Gastrocnemius medialis (tissue), 4 donors: ENCODE data around the gene CPLANE2. TPM values are rescaled to one million over a fixed set of nuclear protein-coding genes. Genes with fewer than 3 reads are reported as not detected.
A peak's percentile ranks its signal among the peaks of the same experiment; 100 is the strongest.
"Not testable (repeated sequence)": the region's sequence is repeated elsewhere in the genome, so short reads cannot be mapped to it uniquely, and the experiment has no call there.

ENCODE experiments used
- ATAC-seq, 2 donors: fragments of 150-250 bp; one replicate each; pipeline ENCODE4 v1.9.1; 2016
- DNase-seq, 2 donors: peaks; one replicate each; pipeline ENCODE4 v3.0.0-alpha.2; 2019
- H3K27ac ChIP-seq, 4 donors: fragments of 200-600 bp; sonication (generic); 1 replicate in 1 of 4; 2 replicates in 3 of 4; pipeline ENCODE4 v1.5.1; 2016 to 2018; ENCODE audit warnings: mild to moderate bottlenecking in 2 of 4, moderate library complexity in 1 of 4
- H3K27me3 ChIP-seq, 3 donors: fragments of 200-600 bp; sonication (generic) in 2 of 3; 1 replicate in 1 of 3; 2 replicates in 2 of 3; pipeline versions ENCODE4 v1.5.1 to v1.6.0; 2016 to 2019; ENCODE audit warnings: mild to moderate bottlenecking in 1 of 3, moderate library complexity in 1 of 3
- H3K36me3 ChIP-seq, 2 donors: fragments of 200-600 bp; sonication (generic) in 1 of 2; one replicate each; pipeline ENCODE4 v1.5.1; 2017 to 2018
- H3K4me1 ChIP-seq, 2 donors: fragments of 200-600 bp; sonication (generic) in 1 of 2; one replicate each; pipeline ENCODE4 v1.5.1; 2016 to 2017; ENCODE audit warnings: mild to moderate bottlenecking in 2 of 2
- H3K4me3 ChIP-seq, 4 donors: fragments of 200-600 bp; sonication (generic) in 3 of 4; 1 replicate in 1 of 4; 2 replicates in 3 of 4; pipeline ENCODE4 v1.5.1; 2016 to 2019; ENCODE audit warnings: mild to moderate bottlenecking in 2 of 4
- H3K9me3 ChIP-seq, 3 donors: fragments of 200-600 bp; sonication (generic) in 2 of 3; 1 replicate in 1 of 3; 2 replicates in 2 of 3; pipeline ENCODE4 v1.5.1; 2016 to 2019
- POLR2A ChIP-seq, 2 donors: fragments of 450-650 bp; IDR thresholded peaks; one replicate each; pipeline ENCODE4 v1.6.1; 2017; ENCODE audit warnings: antibody characterized with exemption in 2 of 2, mild to moderate bottlenecking in 2 of 2, moderate library complexity in 2 of 2
- in situ Hi-C, 4 donors: fragments of 200-750 bp; cut with MboI; loops; one replicate each; pipeline versions ENCODE4 v1.15.0 to v1.8.0; 2017; ENCODE audit warnings: low sequenced_read_pairs in 4 of 4
- intact Hi-C: fragments of 100-400 bp; cut with DNase I; formaldehyde crosslinking; loops from one replicate; pipeline ENCODE4 v1.15.1; 2023; ENCODE audit warnings: low total_unique reads
- total RNA-seq, 4 donors: library from RNA; depleted of rRNA; stranded (reverse); fragments of >200 nt; gene quantifications; one replicate each; pipeline versions ENCODE4 v1.1.0 to v1.2.3, GENCODE V29; 2016
- TF ChIP-seq, protein P1 (sequence below), 5 experiments: fragments of 450-650 bp in 3 of 5; fragments of 200-600 bp in 2 of 5; sonication (generic) in 2 of 5; IDR thresholded peaks in 4 of 5; conservative IDR thresholded peaks in 1 of 5; 1 replicate in 4 of 5; 2 replicates in 1 of 5; pipeline ENCODE4 v1.5.1; 2016 to 2019; ENCODE audit warnings: antibody characterized with exemption in 5 of 5, mild to moderate bottlenecking in 3 of 5, moderate library complexity in 3 of 5

Gene CPLANE2
- total RNA-seq, 4 donors from 2014 or later, result 0.46 to 6.3 (median 3.1) TPM

GRCh38 chr1:16218014-16218673 is 18.8 kb downstream of the CPLANE2 start:
- TF ChIP-seq, protein P1, sequence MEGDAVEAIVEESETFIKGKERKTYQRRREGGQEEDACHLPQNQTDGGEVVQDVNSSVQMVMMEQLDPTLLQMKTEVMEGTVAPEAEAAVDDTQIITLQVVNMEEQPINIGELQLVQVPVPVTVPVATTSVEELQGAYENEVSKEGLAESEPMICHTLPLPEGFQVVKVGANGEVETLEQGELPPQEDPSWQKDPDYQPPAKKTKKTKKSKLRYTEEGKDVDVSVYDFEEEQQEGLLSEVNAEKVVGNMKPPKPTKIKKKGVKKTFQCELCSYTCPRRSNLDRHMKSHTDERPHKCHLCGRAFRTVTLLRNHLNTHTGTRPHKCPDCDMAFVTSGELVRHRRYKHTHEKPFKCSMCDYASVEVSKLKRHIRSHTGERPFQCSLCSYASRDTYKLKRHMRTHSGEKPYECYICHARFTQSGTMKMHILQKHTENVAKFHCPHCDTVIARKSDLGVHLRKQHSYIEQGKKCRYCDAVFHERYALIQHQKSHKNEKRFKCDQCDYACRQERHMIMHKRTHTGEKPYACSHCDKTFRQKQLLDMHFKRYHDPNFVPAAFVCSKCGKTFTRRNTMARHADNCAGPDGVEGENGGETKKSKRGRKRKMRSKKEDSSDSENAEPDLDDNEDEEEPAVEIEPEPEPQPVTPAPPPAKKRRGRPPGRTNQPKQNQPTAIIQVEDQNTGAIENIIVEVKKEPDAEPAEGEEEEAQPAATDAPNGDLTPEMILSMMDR (IDR thresholded peaks at IDR 0.05 in 4 of 5, conservative IDR thresholded peaks at IDR 0.05 in 1 of 5), result no peak
- TF ChIP-seq POLR2A (IDR thresholded peaks at IDR 0.05), result no peak
- Histone ChIP-seq H3K27me3 (peaks cover 0 to 2% (median 2%) of the 10 kb centered on the region in 3 donors), H3K36me3 (no peaks in the 10 kb centered on the region), H3K4me1 (peaks cover 12 to 16% of the 10 kb centered on the region in 2 donors), H3K9me3 (no peaks in the 10 kb centered on the region), H3K27ac (peak overlapping the region in 2 of 4 donors; percentile 37 to 56), H3K4me3 (peak overlapping the region in 1 of 4 donors; percentile 61)
- ATAC-seq, result no peak
- in situ Hi-C loops (no loop called here), intact Hi-C loops (no loop called here)
- DNase-seq, result no peak

GRCh38 chr1:16217061-16217785 is 19.8 kb downstream of the CPLANE2 start:
- H3K27me3 ChIP-seq, result peaks cover 0 to 2% (median 2%) of the 10 kb centered on the region in 3 donors
- peak overlapping the region; percentile 61 to 78 (median 64) for H3K4me3 ChIP-seq
- no peak for TF ChIP-seq POLR2A (IDR thresholded peaks at IDR 0.05)
- TF ChIP-seq, protein P1 (IDR thresholded peaks at IDR 0.05 in 4 of 5, conservative IDR thresholded peaks at IDR 0.05 in 1 of 5), result no peak
- peak; percentile 98 for DNase-seq
- peak overlapping the region; percentile 40 to 60 (median 54) for H3K27ac ChIP-seq
- intact Hi-C loops (loop anchor here (1.0 kb wide), 2 partner anchors 11 to 20 kb away; partner anchors contain the start of gene CPLANE2), in situ Hi-C loops (no loop called here)
- H3K4me1 ChIP-seq, result peaks cover 12 to 16% of the 10 kb centered on the region in 2 donors
- no peaks in the 10 kb centered on the region for H3K9me3 ChIP-seq
- ATAC-seq, result peak; percentile 92 to 93
- no peaks in the 10 kb centered on the region for H3K36me3 ChIP-seq

DNA sequence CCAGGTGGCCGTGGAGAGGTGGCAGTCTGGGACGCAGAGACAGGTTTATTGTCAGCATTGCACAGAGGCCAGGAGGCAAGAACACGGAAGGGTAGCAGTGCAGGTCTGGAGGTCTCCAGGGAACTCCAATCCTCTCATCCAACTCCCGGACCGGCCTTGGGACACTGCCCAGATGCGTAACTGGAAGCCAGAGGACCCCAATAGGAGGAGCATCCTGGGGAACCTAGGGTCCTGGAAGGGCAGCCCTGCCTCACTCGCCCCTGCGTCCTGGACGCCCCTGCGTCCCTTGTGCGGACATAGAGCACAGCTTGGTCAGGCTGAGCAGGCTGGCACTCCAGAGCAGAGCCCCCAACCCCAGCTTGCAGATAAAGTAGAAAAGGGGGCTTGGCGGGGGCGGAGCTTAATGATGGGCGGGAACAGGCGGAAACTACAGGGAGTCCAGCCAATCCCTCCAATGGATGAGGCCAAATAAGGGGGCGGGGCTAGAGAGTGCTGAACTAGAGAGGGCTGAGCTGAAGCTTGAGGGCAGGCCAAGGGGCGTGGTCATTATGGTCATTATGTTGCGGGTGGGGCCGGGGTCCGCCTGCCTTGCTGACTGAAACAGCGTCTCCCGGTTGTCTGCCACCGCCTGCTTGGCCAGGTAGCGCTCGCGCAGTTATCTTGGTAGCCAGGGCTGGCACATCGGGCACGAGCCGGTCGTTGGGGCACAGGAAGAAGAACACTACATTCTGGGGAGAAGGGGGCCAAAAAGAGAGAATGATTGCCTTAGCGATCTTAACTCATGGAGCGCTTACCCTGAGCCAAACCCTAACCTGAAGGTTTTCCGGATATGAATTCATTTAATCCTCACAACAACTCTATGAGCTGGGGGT is 20.9 kb downstream of the CPLANE2 start:
- H3K36me3 ChIP-seq, result no peaks in the 10 kb centered on the region
- DNase-seq, result peak; percentile 31 to 72
- in situ Hi-C loops (no loop called here), intact Hi-C loops (no loop called here)
- peaks cover 0 to 2% (median 2%) of the 10 kb centered on the region in 3 donors for H3K27me3 ChIP-seq
- TF ChIP-seq, protein P1 (IDR thresholded peaks at IDR 0.05 in 4 of 5, conservative IDR thresholded peaks at IDR 0.05 in 1 of 5), result no peak
- no peak for TF ChIP-seq POLR2A (IDR thresholded peaks at IDR 0.05)
- H3K27ac ChIP-seq, result peak overlapping the region in 1 of 4 donors; percentile 60
- no peaks in the 10 kb centered on the region for H3K9me3 ChIP-seq
- peak in 1 of 2 donors; percentile 42 for ATAC-seq
- H3K4me1 ChIP-seq, result peaks cover 12 to 16% of the 10 kb centered on the region in 2 donors
- peak overlapping the region; percentile 61 to 78 (median 64) for H3K4me3 ChIP-seq

DNA sequence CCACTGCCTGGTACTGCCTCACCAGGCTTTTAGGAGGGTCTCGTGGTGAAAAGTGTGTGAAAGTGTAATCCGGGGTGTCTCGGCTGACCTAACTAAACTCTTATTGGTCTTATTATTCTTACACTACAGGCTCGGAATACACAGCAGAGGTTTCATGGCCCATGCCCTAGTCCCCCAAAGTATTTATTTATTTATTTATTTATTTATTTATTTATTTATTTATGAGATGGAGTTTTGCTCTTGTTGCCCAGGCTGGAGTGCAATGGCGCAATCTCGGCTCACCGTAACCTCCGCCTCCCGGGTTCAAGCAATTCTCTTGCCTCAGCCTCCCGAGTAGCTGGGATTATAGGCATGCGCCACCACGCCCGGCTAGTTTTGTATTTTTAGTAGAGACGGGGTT is 21.7 kb downstream of the CPLANE2 start:
- H3K36me3 ChIP-seq, H3K4me3 ChIP-seq, ATAC-seq, H3K27ac ChIP-seq, intact Hi-C loops, in situ Hi-C loops, H3K27me3 ChIP-seq, H3K9me3 ChIP-seq, DNase-seq: not testable (repeated sequence)
- H3K4me1 ChIP-seq, result peaks cover 12 to 16% of the 10 kb centered on the region in 2 donors

- H3K27ac ChIP-seq, intact Hi-C loops, ATAC-seq, H3K27me3 ChIP-seq, H3K9me3 ChIP-seq, DNase-seq, H3K4me3 ChIP-seq, H3K36me3 ChIP-seq, in situ Hi-C loops: not testable (repeated sequence)
- peaks cover 12 to 16% of the 10 kb centered on the region in 2 donors for H3K4me1 ChIP-seq
Measured at GRCh38 chr1:16213544-16213943, 23.4 kb downstream of the CPLANE2 start.
